Retinal pigment epithelial cell (primary cell): Measurements from ENCODE around the gene TSGA10IP.

Source experiments
- DNase-seq: peaks from one replicate; pipeline ENCODE4 v3.0.0-alpha.2; 2010; ENCODE audit warnings: low read depth
- H3K4me3 ChIP-seq: 2 replicates; pipeline ENCODE4 v1.5.1; 2011; ENCODE audit warnings: mild to moderate bottlenecking, low read length, control low read depth, moderate library complexity
- TF ChIP-seq, protein P1 (sequence below): conservative IDR thresholded peaks from 2 replicates; pipeline ENCODE4 v1.5.1; 2011; ENCODE audit warnings: low read depth, low read length, control low read depth, inconsistent platforms

TSGA10IP gene

GRCh38 chr11:65945430-65945911, at the start of gene TSGA10IP:
TSGA10IP (plus strand) TSS chr11:65945480; CDS start chr11:65945676, 196 bp downstream.
- TF ChIP-seq, protein P1, sequence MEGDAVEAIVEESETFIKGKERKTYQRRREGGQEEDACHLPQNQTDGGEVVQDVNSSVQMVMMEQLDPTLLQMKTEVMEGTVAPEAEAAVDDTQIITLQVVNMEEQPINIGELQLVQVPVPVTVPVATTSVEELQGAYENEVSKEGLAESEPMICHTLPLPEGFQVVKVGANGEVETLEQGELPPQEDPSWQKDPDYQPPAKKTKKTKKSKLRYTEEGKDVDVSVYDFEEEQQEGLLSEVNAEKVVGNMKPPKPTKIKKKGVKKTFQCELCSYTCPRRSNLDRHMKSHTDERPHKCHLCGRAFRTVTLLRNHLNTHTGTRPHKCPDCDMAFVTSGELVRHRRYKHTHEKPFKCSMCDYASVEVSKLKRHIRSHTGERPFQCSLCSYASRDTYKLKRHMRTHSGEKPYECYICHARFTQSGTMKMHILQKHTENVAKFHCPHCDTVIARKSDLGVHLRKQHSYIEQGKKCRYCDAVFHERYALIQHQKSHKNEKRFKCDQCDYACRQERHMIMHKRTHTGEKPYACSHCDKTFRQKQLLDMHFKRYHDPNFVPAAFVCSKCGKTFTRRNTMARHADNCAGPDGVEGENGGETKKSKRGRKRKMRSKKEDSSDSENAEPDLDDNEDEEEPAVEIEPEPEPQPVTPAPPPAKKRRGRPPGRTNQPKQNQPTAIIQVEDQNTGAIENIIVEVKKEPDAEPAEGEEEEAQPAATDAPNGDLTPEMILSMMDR, result no peak
- no peak within 1 kb of the TSS for H3K4me3 ChIP-seq

GRCh38 chr11:65895482-65895981, 49.7 kb upstream of the TSGA10IP start:
- TF ChIP-seq, protein P1, result no peak
- H3K4me3 ChIP-seq, result no peak overlapping the region
- no peak for DNase-seq

More at GRCh38 chr11:65945430-65945911, at the start of gene TSGA10IP:
- no peak for DNase-seq

DNA sequence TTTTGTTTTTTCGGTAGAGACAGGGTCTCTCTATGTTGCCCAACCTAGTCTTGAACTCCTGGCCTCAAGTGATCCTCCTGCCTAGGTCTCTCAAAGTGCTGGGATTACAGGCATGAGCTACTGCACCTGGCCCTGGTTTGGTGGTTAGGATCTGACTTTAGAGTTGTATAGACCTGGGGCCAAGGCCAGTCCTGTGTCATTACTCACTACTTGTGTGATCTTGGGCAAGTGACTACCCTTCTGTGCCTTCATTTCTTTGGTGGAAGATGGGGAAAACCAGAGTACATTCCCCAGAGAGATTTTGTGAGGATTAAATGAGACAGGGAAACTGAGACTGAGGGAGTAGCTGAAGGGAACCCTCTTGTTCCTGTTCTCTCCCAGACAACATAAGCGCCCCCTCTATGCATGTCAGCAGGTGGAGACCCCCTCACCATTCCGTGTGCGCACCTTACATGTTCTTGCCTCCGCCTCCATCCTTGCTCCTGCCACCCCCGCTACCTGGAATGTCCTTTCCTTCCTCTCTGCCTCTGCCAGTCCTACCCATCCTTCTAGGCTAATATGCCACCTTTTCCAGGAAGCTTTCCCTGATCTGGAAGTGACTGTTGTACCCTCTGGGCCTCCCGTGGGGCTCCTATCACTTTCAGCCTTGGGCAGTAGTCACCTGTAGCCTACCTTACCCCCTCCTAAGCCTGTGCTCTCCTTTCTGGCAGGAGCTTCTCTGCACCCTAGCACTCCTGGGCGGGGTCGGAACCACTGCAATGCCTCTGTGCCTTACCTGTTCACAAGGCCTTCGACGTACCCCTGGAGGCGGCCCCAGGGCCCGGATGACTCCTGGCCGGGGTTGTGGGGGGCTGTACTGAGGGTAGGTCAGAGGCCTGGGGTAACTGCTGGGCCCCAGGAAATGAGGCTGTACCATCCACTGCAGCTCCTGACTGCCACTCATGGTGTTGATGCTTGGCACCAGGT, 49.0 kb upstream of the TSGA10IP start:
- no peak for DNase-seq
- no peak overlapping the region for H3K4me3 ChIP-seq
- TF ChIP-seq, protein P1, result no peak

DNA sequence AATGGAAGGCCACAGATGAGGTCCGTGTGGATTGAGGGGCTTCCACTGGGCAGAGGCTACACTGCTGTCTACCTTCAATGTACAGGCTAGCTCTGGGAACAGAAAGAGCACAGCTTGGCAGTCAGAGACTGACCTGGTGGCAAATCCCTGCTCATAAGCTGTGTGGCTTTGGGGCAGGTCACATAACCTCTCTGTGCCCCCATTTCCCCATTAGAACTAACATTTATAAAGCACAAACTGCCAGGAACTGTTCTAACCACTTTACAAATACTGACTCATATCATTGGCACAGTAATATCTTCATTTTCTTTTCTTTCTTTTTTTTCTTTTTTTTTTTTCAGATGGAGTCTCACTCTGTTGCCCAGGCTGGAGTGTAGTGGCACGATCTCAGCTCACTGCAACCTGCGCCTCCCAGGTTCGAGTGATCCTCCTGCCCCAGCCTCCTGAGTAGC, 48.2 kb upstream of the TSGA10IP start:
- H3K4me3 ChIP-seq, result no peak overlapping the region
- DNase-seq, result no peak
- TF ChIP-seq, protein P1, result no peak

DNA sequence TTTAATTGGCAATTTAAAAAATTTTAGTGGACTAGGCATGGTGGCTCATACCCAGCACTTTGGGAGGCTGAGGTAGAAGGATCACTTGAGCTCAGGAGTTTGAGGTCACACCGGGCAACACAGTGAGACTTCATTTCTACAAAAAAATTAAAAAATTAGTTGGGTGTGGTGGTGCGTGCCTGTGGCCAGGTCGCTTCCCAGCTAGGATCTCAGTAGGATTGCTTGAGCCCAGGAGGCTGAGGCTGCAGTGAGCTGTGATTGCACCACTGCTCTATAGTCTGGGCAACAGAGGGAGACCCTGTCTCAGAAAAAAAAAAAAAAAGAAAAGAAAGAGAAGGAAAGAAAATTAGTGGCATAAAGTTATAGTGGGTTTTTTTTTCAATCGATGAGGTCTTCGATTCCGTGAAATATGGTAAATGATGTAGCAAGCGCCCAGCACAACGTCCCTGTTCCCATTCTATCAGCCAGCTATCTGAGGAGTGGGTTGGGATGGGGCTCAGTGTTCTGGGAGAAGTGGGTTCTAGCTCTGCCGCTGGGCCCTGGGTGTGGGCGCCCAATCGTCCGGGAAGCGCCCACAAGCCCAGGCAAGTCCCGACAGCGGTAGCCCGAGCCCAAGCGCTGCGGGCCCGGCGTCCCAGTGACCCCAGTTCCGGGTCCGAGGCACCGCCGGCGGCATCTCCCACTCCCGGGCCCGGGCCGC, 46.5 kb upstream of the TSGA10IP start:
- peak overlapping the region; percentile 88 for H3K4me3 ChIP-seq
- no peak for DNase-seq
- TF ChIP-seq, protein P1, result no peak

DNA sequence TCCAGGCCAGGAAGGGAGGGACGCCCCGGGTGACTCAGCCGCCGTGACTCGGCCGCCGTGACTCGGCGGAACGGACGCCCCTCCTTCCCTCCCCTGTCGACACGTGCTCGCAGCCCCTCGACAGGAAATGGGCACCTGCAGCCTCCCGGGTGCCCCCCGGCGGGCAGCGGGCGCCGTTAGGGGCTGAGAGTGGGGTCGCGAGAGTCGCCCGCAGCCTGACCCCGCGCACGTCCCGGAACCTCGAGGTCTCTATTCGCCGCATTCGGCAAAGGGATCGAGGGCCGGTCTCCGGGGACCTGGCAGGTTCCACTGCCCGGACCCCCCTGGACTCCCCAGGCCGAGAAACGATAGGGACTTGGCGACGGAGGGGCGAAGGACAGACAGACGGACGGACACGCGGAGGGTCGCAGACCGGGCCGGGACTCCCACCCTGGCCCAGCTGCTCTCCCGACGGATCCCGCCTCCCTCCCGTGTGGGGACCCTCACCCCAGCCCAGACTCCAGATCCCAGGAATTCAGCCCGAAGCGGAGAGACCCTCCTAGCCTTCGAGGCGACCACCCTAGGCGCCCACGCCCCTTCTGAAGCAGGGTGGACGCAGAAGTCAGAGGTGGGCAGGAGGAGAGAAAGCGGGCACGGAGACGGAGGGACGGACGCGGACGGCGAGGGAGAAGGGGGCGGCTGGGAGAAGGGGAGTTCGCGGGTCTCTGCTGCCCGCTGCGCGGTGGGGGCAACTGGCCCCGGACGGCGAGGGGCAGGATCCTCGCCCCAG, 45.7 kb upstream of the TSGA10IP start:
- peak overlapping the region; percentile 88 for H3K4me3 ChIP-seq
- no peak for DNase-seq
- TF ChIP-seq, protein P1, result no peak
